Right lobe of liver (tissue), 4 donors: ENCODE measurements around the gene SIX2.

ENCODE experiments used
- POLR2A ChIP-seq: fragments of 450-650 bp; IDR thresholded peaks from one replicate; pipeline ENCODE4 v1.6.1; 2017; ENCODE audit warnings: antibody characterized with exemption, mild to moderate bottlenecking
- TF ChIP-seq, protein P1 (sequence below), 4 donors: fragments of 200-600 bp in 3 of 4; fragments of 450-650 bp in 1 of 4; IDR thresholded peaks; one replicate each; pipeline versions ENCODE4 v1.5.1 to v1.8.0; 2016 to 2022; ENCODE audit warnings: antibody characterized with exemption in 4 of 4, mild to moderate bottlenecking in 2 of 4
- donor health status: DM: no; HTN: no; CAD: no.
- donor health status: DM: no; HTN: no; CAD: no.
- donor health status: DM: no; HTN: yes; CAD: no.

DNA sequence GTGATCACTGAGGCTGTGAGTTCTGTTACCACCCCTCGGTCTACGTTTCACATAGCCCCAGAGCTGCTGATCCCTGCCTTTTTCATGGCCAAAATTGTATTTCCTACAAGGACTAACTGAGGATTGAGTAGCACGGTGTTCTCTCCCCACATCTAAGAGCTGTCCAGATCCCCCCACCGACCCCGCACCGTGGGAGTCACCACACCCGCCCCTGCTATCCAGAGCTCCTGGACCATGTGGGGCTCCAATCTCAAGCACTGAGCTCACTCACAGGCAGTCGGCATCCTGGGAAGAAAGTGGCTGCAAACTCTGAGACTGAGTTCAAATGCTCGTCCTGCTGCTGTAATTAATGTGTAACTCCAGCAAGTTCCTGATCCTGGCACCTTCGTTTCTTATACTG lies 9.7 kb downstream of the SIX2 start:
- no peak for TF ChIP-seq POLR2A
- TF ChIP-seq, protein P1, sequence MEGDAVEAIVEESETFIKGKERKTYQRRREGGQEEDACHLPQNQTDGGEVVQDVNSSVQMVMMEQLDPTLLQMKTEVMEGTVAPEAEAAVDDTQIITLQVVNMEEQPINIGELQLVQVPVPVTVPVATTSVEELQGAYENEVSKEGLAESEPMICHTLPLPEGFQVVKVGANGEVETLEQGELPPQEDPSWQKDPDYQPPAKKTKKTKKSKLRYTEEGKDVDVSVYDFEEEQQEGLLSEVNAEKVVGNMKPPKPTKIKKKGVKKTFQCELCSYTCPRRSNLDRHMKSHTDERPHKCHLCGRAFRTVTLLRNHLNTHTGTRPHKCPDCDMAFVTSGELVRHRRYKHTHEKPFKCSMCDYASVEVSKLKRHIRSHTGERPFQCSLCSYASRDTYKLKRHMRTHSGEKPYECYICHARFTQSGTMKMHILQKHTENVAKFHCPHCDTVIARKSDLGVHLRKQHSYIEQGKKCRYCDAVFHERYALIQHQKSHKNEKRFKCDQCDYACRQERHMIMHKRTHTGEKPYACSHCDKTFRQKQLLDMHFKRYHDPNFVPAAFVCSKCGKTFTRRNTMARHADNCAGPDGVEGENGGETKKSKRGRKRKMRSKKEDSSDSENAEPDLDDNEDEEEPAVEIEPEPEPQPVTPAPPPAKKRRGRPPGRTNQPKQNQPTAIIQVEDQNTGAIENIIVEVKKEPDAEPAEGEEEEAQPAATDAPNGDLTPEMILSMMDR (IDR thresholded peaks at IDR 0.05) = no peak
